ENCODE results near the gene LRIG1.
A peak's percentile ranks its signal among the peaks of the same experiment; 100 is the strongest.

The LRIG1 gene

DNA sequence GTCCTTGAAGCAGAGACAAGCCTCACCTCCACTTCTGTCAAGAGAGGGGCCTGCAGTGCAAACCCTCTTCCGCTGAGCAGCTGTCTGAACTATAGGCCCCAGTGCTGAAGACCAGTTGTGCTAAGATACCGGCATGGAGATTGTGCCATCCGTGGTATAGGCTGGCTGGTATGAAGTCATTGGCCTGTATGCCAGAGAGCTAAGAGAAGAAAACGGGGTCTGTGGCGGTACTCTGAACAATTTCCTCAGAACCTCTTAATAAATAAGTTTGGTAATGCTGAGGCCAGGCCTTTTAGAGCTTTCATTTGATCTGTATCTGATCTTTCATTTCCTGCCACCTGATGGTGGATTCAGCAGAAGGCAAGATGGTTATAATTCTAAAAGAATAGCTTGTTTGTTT is 123.0 kb downstream of the LRIG1 start:
- no peak for TF ChIP-seq CTCF (IDR thresholded peaks at IDR 0.05; ENCODE audit: extremely low read depth, insufficient read depth, missing control alignments)
- in situ Hi-C loops (cut with MboI; ENCODE audit: low pct_unique_long_range_greater_than_20kb, low sequenced_read_pairs, unreplicated experiment) = loop anchor here (25.0 kb wide), 1 partner anchor 90 kb away; no protein-coding TSS in a partner anchor
- no peak for DNase-seq (ENCODE audit: low spot score)

GRCh38 chr3:66376568-66376967 is 124.3 kb downstream of the LRIG1 start:
- TF ChIP-seq CTCF (IDR thresholded peaks at IDR 0.05; ENCODE audit: extremely low read depth, insufficient read depth, missing control alignments) = no peak
- DNase-seq (ENCODE audit: low spot score) = no peak
- in situ Hi-C loops (cut with MboI; ENCODE audit: low pct_unique_long_range_greater_than_20kb, low sequenced_read_pairs, unreplicated experiment) = loop anchor here (25.0 kb wide), 1 partner anchor 89 kb away; no protein-coding TSS in a partner anchor

GRCh38 chr3:66372681-66373350 is 128.0 kb downstream of the LRIG1 start:
- peak; percentile 30 for TF ChIP-seq CTCF (IDR thresholded peaks at IDR 0.05; ENCODE audit: extremely low read depth, insufficient read depth, missing control alignments)
- in situ Hi-C loops (cut with MboI; ENCODE audit: low pct_unique_long_range_greater_than_20kb, low sequenced_read_pairs, unreplicated experiment) = no loop called here
- DNase-seq (ENCODE audit: low spot score) = peak; percentile 35

GRCh38 chr3:66371432-66371831 is 129.4 kb downstream of the LRIG1 start:
- in situ Hi-C loops (cut with MboI; ENCODE audit: low pct_unique_long_range_greater_than_20kb, low sequenced_read_pairs, unreplicated experiment) = no loop called here
- no peak for TF ChIP-seq CTCF (IDR thresholded peaks at IDR 0.05; ENCODE audit: extremely low read depth, insufficient read depth, missing control alignments)
- DNase-seq (ENCODE audit: low spot score) = no peak

GRCh38 chr3:66370179-66370578 is 130.6 kb downstream of the LRIG1 start:
- no peak for DNase-seq (ENCODE audit: low spot score)
- TF ChIP-seq CTCF (IDR thresholded peaks at IDR 0.05; ENCODE audit: extremely low read depth, insufficient read depth, missing control alignments) = no peak
- in situ Hi-C loops (cut with MboI; ENCODE audit: low pct_unique_long_range_greater_than_20kb, low sequenced_read_pairs, unreplicated experiment) = no loop called here

- in situ Hi-C loops (cut with MboI; ENCODE audit: low pct_unique_long_range_greater_than_20kb, low sequenced_read_pairs, unreplicated experiment) = no loop called here
- no peak for TF ChIP-seq CTCF (IDR thresholded peaks at IDR 0.05; ENCODE audit: extremely low read depth, insufficient read depth, missing control alignments)
- DNase-seq (ENCODE audit: low spot score) = no peak
These were observed 132.8 kb downstream of the LRIG1 start for GRCh38 chr3:66367979-66368378.
